Osteoblast (primary cell): ENCODE data around the gene CCDC106. TPM values are rescaled to one million over a fixed set of nuclear protein-coding genes. Genes with fewer than 3 reads are reported as not detected.
A peak's percentile ranks its signal among the peaks of the same experiment; 100 is the strongest.

Source experiments
- DNase-seq: peaks from one replicate; pipeline ENCODE4 v3.0.0; 2011; ENCODE audit warnings: low spot score, mixed read lengths; ENCODE audit not compliant: insufficient read length; ENCODE audit errors: missing footprints
- H2AFZ ChIP-seq: 2 replicates; pipeline ENCODE4 v1.6.0; 2011; ENCODE audit warnings: mild to moderate bottlenecking, low read length
- H3K27ac ChIP-seq: 2 replicates; pipeline ENCODE4 v1.5.1; 2011; ENCODE audit warnings: mild to moderate bottlenecking, low read depth, low read length, moderate library complexity
- H3K27me3 ChIP-seq: 2 replicates; pipeline ENCODE4 v1.6.0; 2012; ENCODE audit warnings: mild to moderate bottlenecking, control low read depth, inconsistent platforms, low read length, moderate library complexity; ENCODE audit not compliant: insufficient read depth
- H3K36me3 ChIP-seq: 2 replicates; pipeline ENCODE4 v1.5.1; 2011; ENCODE audit warnings: mild to moderate bottlenecking, low read length, control low read depth, moderate library complexity; ENCODE audit not compliant: insufficient read depth
- H3K4me1 ChIP-seq: 2 replicates; pipeline ENCODE4 v1.5.1; 2011; ENCODE audit warnings: mild to moderate bottlenecking, low read length, control low read depth, moderate library complexity; ENCODE audit not compliant: insufficient read depth
- H3K4me2 ChIP-seq: 2 replicates; pipeline ENCODE4 v1.6.0; 2011; ENCODE audit warnings: mild to moderate bottlenecking, low read length; ENCODE audit not compliant: insufficient read depth
- H3K4me3 ChIP-seq: fragments of 200-600 bp; sonication (generic); 3 replicates; pipeline ENCODE4 v1.5.1; 2012; ENCODE audit warnings: mild to moderate bottlenecking, low read length, inconsistent platforms; ENCODE audit not compliant: insufficient read depth
- H3K79me2 ChIP-seq: 2 replicates; pipeline ENCODE4 v1.6.0; 2012; ENCODE audit warnings: mild to moderate bottlenecking, low read length, control low read depth, inconsistent platforms; ENCODE audit not compliant: insufficient read depth
- H3K9me3 ChIP-seq: 2 replicates; pipeline ENCODE4 v1.5.1; 2011; ENCODE audit warnings: low read depth, low read length, control low read depth
- H4K20me1 ChIP-seq: 2 replicates; pipeline ENCODE4 v1.6.0; 2012; ENCODE audit warnings: mild to moderate bottlenecking, low read length, control low read depth; ENCODE audit not compliant: insufficient read depth
- CTCF ChIP-seq: IDR thresholded peaks from 2 replicates; pipeline ENCODE4 v1.5.1; 2011; ENCODE audit warnings: mild to moderate bottlenecking, low read depth, low read length, moderate library complexity; ENCODE audit errors: extremely low read depth
- total RNA-seq: library from RNA; depleted of rRNA; stranded (reverse); fragments of >200 nt; gene quantifications from 2 replicates; pipeline ENCODE4 v1.2.3, GENCODE V29; 2012

CCDC106 gene
- total RNA-seq, 1 donor, result 10.5 TPM

DNA sequence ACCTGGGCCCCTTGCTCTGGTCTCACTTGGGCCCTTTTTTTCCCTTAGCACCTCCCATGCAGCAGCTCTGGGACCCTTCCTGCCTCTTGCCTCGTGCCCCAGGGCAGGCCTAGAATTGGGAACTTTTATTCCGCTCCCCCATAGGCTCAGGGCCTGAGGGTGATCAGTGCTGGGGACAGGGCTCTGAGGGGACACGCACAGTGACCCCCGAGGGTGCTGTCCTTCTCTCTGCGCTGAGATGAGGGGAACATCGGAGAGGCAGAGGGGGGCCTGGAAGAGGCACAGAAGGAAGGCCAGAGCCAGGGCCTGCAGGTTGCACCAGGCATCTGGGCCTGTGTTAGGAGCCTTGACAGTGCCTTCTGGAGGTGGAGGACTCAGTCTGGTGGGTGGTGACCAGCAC is 37.8 kb downstream of the CCDC106 start:
- Histone ChIP-seq H3K4me2 (no peak overlapping the region), H4K20me1 (peaks cover 71% of the 10 kb centered on the region), H3K36me3 (peaks cover 20% of the 10 kb centered on the region), H2AFZ (no peak overlapping the region), H3K4me1 (no peaks in the 10 kb centered on the region), H3K27ac (no peak overlapping the region), H3K27me3 (no peaks in the 10 kb centered on the region), H3K4me3 (no peak overlapping the region), H3K79me2 (peaks cover 78% of the 10 kb centered on the region), H3K9me3 (no peaks in the 10 kb centered on the region)
- no peak for TF ChIP-seq CTCF
- peak; percentile 83 for DNase-seq

DNA sequence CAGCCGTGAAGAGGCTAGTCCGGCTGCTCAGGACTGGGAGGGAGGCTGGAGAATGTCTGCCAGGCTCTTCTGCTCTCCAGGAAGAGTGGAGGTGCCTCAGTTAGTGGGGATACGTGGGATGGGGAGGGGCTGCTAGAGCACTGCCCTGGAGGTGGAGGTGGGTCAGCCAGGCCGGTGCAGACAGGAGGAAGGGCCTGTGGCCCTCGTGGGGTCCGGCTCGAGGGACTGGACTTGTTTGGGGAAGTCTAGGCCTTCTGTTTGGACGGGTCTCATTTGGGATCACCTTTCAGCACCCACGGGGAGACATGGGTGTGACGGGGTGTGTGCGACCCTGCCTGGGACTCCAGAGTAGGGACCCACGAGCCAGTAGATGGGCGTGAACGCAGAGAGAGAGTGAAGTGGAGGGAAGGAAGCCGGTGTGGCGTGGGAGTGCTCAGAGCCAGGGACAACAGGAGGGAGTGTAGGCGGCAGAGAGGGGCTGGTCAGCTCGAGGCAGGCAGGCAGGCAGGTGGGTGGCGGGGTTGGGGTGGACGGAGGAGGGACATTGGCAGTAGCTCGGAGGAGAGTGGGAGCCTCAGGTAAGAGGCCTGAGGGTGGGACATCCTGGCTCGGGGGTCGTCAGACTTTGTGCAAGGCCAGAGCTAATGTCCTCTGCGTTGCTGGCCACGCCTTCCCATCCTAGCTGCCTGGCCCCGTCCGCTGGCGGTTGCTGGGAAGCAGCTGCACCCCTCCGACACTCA is 38.5 kb downstream of the CCDC106 start:
- Histone ChIP-seq H4K20me1 (peaks cover 64% of the 10 kb centered on the region), H3K9me3 (no peaks in the 10 kb centered on the region), H3K79me2 (peaks cover 71% of the 10 kb centered on the region), H3K4me2 (no peak overlapping the region), H3K27ac (no peak overlapping the region), H3K4me1 (no peaks in the 10 kb centered on the region), H2AFZ (no peak overlapping the region), H3K4me3 (no peak overlapping the region), H3K27me3 (no peaks in the 10 kb centered on the region), H3K36me3 (peaks cover 20% of the 10 kb centered on the region)
- no peak for TF ChIP-seq CTCF
- DNase-seq, result peak; percentile 65

DNA sequence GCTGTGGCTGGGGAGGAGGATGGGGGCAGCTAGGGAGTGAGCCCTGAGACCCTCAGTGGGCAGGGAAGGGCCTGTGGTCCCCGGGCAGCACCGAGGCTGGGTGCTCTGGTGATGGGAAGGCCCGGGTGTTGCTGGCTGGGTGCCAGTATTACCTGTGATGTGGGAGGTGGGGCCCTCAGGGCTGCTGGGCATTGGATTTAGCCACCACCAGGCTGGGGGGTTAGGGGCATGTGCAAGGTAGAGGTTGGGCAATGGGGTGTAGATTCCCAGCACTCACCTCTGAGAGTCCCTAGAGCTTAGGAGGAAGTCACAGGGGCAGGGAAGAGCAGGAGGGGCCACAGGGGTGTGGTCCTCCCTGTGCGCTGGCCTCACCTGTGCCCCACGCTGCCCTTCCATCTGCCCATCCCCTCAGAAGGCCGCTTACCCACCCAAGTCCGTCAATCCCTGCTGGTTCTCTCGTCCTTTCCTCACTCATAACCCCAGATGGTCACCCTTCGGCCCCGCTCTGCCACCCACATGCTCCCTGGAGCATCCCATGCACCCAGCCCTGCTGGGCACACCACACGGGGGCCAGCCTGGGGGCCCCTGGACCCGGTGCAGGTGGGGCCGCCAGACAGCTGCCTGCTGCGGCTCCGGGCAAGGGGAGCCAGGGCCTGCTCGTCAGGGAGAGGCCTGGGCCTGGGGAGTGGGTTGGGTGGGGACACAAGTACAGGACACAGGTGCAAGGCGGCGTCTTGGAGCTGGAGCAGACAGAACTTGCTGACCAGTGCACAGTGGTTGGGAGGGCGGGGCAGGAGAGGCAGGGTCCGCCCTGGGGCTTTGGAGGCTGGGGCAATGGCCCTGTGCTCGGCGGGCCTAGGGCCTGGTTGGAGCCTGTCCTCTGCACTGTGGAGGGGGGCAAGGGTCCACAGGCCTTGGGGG is 39.5 kb downstream of the CCDC106 start:
- no peak for TF ChIP-seq CTCF

More for the DNA sequence above, 39.5 kb downstream of the CCDC106 start:
- DNase-seq, result peak; percentile 80
- Histone ChIP-seq H3K36me3 (peaks cover 14% of the 10 kb centered on the region), H4K20me1 (peaks cover 54% of the 10 kb centered on the region), H2AFZ (no peak overlapping the region), H3K79me2 (peaks cover 61% of the 10 kb centered on the region), H3K27me3 (no peaks in the 10 kb centered on the region), H3K9me3 (no peaks in the 10 kb centered on the region), H3K4me2 (no peak overlapping the region), H3K27ac (no peak overlapping the region), H3K4me1 (no peaks in the 10 kb centered on the region), H3K4me3 (no peak overlapping the region)
